Skeletal muscle satellite cell (primary cell): ENCODE results near the gene SEC16B.

ENCODE experiments used
- H3K27me3 ChIP-seq: 2 replicates; pipeline ENCODE4 v1.7.0; 2013; ENCODE audit warnings: low read length; ENCODE audit not compliant: control insufficient read depth, insufficient read depth
- H3K36me3 ChIP-seq: 2 replicates; pipeline ENCODE4 v1.7.0; 2013; ENCODE audit warnings: mild to moderate bottlenecking, control low read depth, low read length; ENCODE audit not compliant: insufficient read depth
- H3K4me1 ChIP-seq: 2 replicates; pipeline ENCODE4 v1.7.0; 2013; ENCODE audit warnings: low read length; ENCODE audit not compliant: control insufficient read depth, insufficient read depth
- H3K4me2 ChIP-seq: 2 replicates; pipeline ENCODE4 v1.7.0; 2013; ENCODE audit warnings: mild to moderate bottlenecking, low read length
- H3K4me3 ChIP-seq: 2 replicates; pipeline ENCODE4 v1.7.0; 2013; ENCODE audit warnings: low read length
- H3K9ac ChIP-seq: 2 replicates; pipeline ENCODE4 v1.7.0; 2013; ENCODE audit warnings: mild to moderate bottlenecking, low read depth, low read length, moderate library complexity
- H3K9me3 ChIP-seq: replicated peaks from 2 replicates; pipeline ENCODE4 v1.7.0; 2013; ENCODE audit warnings: mild to moderate bottlenecking, control low read depth, low read length

The SEC16B gene

GRCh38 chr1:177937931-177938330 lies 31.9 kb downstream of the SEC16B start:
- Histone ChIP-seq H3K4me2 (no peak overlapping the region), H3K27me3 (no peaks in the 10 kb centered on the region), H3K9ac (no peak overlapping the region), H3K4me1 (peaks cover 8% of the 10 kb centered on the region), H3K9me3 (no peaks in the 10 kb centered on the region), H3K36me3 (no peaks in the 10 kb centered on the region), H3K4me3 (no peak overlapping the region)

- Histone ChIP-seq H3K27me3 (no peaks in the 10 kb centered on the region), H3K4me2 (no peak overlapping the region), H3K4me1 (peaks cover 8% of the 10 kb centered on the region), H3K9ac (no peak overlapping the region), H3K4me3 (no peak overlapping the region), H3K9me3 (no peaks in the 10 kb centered on the region), H3K36me3 (no peaks in the 10 kb centered on the region)
These were observed 32.6 kb downstream of the SEC16B start for GRCh38 chr1:177937174-177937770.

DNA sequence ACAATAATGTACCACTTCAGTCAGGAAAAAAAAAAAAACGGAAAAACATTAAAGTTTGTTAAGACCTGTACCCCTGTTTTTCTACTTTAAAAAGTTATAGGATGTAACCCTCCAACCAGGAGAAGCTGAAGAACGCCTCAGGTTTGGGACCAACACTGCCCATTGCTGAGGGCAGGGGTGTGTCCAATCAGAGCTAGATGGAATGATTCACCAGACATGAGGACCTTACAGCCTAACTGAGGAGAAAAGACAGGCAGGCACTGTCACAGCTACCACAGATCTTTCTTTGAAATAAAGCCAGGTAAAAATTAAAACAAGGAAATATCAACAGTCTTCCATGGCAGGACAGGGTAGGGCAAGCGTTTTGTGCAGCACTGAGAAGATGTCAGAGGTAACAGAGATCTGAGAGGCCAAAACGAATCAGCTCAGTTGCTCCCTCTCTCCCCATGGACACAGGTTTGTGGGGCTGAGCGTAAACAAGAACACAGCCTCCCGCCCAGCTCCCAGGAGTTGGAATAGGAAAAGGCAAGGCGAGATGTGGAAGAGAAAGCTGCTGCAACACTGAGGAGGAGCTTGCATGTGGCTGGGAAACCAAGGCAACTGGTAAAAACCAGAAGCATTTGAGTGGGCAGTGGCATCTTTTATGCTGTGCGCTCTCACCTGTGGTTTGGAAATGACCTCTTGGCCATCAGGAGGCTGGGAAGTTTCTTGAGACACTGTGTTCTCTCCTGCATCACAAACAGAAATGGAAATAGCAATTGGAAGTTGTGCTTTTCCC lies 34.0 kb downstream of the SEC16B start:
- Histone ChIP-seq H3K4me2 (no peak overlapping the region), H3K36me3 (no peaks in the 10 kb centered on the region), H3K9ac (no peak overlapping the region), H3K27me3 (no peaks in the 10 kb centered on the region), H3K9me3 (no peaks in the 10 kb centered on the region), H3K4me1 (peaks cover 8% of the 10 kb centered on the region), H3K4me3 (no peak overlapping the region)

DNA sequence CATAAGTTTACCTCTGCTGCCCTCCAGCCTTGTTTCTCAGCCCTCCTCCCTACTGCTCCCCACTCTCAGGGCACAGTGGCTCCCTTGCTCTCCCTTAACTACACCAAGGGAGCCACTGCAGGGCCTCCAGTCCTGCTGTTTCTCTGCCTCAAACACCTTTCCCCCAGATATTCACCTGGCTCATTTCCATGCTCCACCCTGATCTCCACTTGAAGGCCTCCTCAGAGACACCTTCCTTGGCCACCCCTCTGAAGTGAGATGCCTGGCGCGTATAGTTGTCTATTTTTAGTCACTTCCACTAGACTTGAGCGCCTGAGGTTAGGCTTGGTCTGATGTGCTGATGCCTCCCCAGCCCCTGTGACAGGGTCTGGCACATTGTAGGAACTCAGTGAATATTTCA lies 34.9 kb downstream of the SEC16B start:
- Histone ChIP-seq H3K27me3 (no peaks in the 10 kb centered on the region), H3K36me3 (no peaks in the 10 kb centered on the region), H3K9ac (no peak overlapping the region), H3K9me3 (no peaks in the 10 kb centered on the region), H3K4me3 (no peak overlapping the region), H3K4me2 (no peak overlapping the region), H3K4me1 (peaks cover 8% of the 10 kb centered on the region)

DNA sequence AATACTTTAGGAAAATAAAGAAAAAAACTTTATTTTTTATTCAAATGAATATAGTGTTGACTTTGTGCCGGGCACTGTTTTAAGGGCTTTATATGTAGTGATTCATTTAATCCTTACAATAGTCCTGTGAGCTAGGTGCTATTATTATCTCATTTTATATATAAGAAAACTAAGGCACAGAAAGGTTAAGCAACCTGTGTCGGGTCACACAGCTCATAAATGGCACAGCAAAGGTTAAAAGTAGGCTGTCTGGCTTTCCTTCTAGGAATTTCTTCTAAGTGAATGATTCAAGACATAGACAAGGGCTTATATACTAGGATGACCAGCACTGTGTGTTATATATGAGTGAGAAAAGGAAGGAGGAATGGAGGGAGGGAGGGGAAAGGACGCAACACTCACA lies 35.4 kb downstream of the SEC16B start:
- Histone ChIP-seq H3K4me1 (peaks cover 8% of the 10 kb centered on the region), H3K27me3 (no peaks in the 10 kb centered on the region), H3K4me2 (no peak overlapping the region), H3K9me3 (no peaks in the 10 kb centered on the region), H3K36me3 (no peaks in the 10 kb centered on the region), H3K9ac (no peak overlapping the region), H3K4me3 (no peak overlapping the region)

GRCh38 chr1:177933881-177934280 lies 36.0 kb downstream of the SEC16B start:
- Histone ChIP-seq H3K4me1 (peaks cover 8% of the 10 kb centered on the region), H3K36me3 (no peaks in the 10 kb centered on the region), H3K9me3 (no peaks in the 10 kb centered on the region), H3K27me3 (no peaks in the 10 kb centered on the region), H3K4me2 (no peak overlapping the region), H3K9ac (no peak overlapping the region), H3K4me3 (no peak overlapping the region)

DNA sequence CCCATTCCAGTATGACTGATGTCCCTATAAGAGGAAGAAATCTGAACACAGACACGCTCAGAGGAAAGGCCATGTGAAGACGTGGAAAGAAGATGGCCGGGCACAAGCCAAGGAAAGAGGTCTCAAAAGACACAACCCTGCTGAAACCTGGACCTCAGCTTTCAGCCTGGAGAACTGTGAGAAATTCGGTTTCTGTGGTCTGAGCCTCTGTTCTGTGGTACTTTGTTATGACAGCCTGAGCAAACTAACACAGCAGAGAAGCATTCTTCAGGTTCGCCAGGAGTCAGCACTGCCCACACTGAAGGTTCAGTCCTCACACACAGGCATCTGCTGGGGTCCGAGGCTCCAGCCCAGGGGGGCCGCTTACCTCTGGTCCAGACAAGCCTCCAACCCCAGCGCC lies 37.7 kb downstream of the SEC16B start:
- Histone ChIP-seq H3K9me3 (no peaks in the 10 kb centered on the region), H3K4me3 (no peak overlapping the region), H3K4me1 (peaks cover 19% of the 10 kb centered on the region), H3K9ac (no peak overlapping the region), H3K27me3 (no peaks in the 10 kb centered on the region), H3K4me2 (no peak overlapping the region), H3K36me3 (no peaks in the 10 kb centered on the region)

DNA sequence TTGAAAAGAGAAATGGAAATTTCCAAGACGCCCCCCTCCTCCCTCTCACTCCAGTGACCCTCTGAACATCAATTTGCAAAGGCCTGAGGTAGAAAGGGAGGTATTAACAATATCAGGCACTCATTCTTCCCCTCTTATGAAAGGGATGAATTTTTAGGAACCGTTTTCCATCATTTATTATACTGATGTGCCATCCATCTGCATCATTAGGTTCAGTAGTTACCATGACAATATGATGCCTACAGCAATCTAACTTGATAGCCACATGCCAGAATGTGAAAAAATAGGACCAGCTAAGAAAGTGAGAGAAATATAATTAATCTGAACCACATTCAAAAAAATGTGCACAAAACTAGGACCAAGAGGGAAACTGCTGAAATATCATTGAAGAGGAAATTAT lies 40.9 kb downstream of the SEC16B start:
- no peaks in the 10 kb centered on the region for H3K36me3 ChIP-seq
- H3K4me3 ChIP-seq = no peak overlapping the region
- no peak overlapping the region for H3K9ac ChIP-seq
- H3K4me2 ChIP-seq = no peak overlapping the region
- H3K27me3 ChIP-seq = no peaks in the 10 kb centered on the region
- peaks cover 33% of the 10 kb centered on the region for H3K4me1 ChIP-seq
- no peaks in the 10 kb centered on the region for H3K9me3 ChIP-seq

DNA sequence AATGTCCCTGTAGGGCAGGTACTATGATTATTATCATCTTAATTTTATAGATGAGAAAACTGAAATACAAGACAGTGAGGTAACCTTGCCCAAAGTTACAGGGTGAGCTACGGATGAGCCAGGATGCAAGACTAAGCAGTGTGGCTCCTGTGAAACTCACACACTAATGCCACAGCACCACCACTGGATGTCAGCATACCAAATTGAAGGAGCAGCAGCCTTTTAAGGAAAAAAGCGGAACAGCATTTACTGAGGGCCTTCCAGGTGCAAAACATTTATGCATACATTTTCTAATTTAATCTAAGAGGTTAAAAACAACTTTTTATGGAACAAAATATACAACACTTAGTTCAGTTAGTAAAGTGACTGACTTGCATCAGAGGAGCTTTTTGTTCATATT lies 41.7 kb downstream of the SEC16B start:
- Histone ChIP-seq H3K4me3 (no peak overlapping the region), H3K9me3 (no peaks in the 10 kb centered on the region), H3K4me1 (peaks cover 28% of the 10 kb centered on the region)

GRCh38 chr1:177927021-177927596 lies 42.7 kb downstream of the SEC16B start:
- H3K9me3 ChIP-seq = no peaks in the 10 kb centered on the region
- peak overlapping the region; percentile 39 for H3K9ac ChIP-seq
- H3K4me3 ChIP-seq = peak overlapping the region; percentile 22
- H3K36me3 ChIP-seq = no peaks in the 10 kb centered on the region
- peaks cover 28% of the 10 kb centered on the region for H3K4me1 ChIP-seq
- H3K27me3 ChIP-seq = no peaks in the 10 kb centered on the region
- H3K4me2 ChIP-seq = peak overlapping the region; percentile 52

More for the DNA sequence above, 41.7 kb downstream of the SEC16B start:
- H3K27me3 ChIP-seq = no peaks in the 10 kb centered on the region
- H3K4me2 ChIP-seq = no peak overlapping the region
- no peak overlapping the region for H3K9ac ChIP-seq
- H3K36me3 ChIP-seq = no peaks in the 10 kb centered on the region

DNA sequence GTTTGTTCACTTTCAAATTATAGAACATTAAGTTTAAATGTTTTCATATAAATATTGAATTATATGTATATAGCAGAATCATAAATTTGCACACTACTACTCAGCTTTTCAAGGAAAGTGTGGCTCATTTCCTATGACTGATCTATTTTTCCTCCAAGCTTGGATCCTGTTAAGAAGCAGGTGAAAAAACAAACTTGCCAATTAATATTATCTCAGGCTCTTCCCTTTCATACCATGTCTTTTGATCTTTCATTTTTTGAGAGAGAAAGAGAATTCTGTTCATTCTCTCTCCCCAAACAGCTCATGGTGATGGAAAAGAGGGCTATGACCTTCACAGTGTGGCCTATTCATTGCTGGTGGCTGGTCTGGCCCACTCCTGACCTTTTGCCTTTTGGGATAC lies 43.7 kb downstream of the SEC16B start:
- Histone ChIP-seq H3K4me3 (peak overlapping the region; percentile 6), H3K9me3 (no peaks in the 10 kb centered on the region), H3K27me3 (no peaks in the 10 kb centered on the region), H3K4me2 (peak overlapping the region; percentile 52), H3K4me1 (peaks cover 28% of the 10 kb centered on the region), H3K36me3 (no peaks in the 10 kb centered on the region), H3K9ac (no peak overlapping the region)

DNA sequence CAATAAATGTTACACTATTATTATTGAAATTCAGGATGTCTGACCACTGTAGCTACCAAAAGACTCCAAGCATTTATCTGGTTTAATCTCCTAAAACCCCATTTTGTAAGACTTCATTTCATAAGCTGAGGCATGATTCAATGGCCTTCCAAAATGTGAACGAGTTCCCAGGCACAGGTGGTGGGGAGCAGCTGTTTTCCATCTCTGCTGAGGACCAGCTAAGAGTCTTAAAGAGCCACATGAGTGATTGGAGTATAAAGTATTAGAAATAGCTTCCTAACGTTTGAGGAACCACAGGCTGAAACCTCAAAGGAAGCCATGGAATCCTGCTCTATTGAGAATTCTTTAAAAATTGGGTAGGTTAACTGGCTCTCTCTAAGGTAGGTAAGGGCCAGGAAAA lies 44.9 kb downstream of the SEC16B start:
- Histone ChIP-seq H3K36me3 (no peaks in the 10 kb centered on the region), H3K9me3 (no peaks in the 10 kb centered on the region), H3K4me1 (peaks cover 28% of the 10 kb centered on the region), H3K27me3 (no peaks in the 10 kb centered on the region), H3K4me2 (no peak overlapping the region), H3K4me3 (no peak overlapping the region), H3K9ac (no peak overlapping the region)
